ENCODE measurements around the gene AMH. TPM values are rescaled to one million over a fixed set of nuclear protein-coding genes. Genes with fewer than 3 reads are reported as not detected.

AMH gene
- polyA plus RNA-seq, 1 experiment, result not detected

DNA sequence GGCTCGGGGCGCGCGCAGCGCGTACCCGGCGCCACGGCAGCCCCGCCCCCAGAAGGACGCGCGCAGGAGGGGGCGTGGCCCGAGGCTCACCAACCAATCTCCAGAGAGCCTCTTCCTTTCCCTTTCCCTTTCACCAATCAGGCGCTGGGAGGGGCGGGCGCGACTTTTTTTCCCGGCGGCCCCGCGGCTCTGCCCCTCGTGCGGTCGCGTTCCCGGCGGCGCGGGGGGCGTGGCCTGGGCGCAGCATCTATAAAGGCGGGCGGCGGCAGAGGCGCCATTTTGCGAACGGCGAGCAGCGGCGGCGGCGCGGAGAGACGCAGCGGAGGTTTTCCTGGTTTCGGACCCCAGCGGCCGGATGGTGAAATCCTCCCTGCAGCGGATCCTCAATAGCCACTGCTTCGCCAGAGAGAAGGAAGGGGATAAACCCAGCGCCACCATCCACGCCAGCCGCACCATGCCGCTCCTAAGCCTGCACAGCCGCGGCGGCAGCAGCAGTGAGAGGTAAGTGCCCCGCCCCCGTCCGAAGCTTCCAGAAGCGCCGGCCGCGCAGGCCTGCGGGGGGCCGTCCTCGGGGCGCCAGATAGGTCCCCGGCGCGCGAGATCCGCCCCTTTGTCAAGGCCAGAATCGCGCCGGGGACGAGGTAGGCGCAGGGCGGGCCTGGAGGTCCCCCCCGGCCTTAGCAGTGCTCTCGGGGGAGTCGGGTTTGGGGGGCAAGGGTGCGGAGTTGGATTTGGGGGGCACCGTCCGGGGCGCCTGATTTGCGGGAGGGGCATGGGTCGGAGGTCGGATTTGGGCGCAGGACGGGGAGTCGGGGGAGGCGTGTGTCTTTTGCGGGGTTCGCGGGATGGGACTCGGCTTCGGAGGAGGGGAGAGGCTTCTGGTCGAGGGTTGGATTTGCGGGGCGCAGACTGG, 20.4 kb downstream of the AMH start:
- POLR2A ChIA-PET, result interaction anchor here (0.6 to 1.1 kb wide), 5 partner anchors 15 to 207 kb away, joined by 3 to 5 read pairs (median 3); partner anchors contain the start of genes AP3D1, GADD45B and PLEKHJ1
- H3K27me3 ChIP-seq (ENCODE audit: control insufficient read depth, insufficient read depth, low read length), result no peaks in the 10 kb centered on the region
- TF ChIP-seq CTCF (IDR thresholded peaks at IDR 0.05; ENCODE audit: low read depth, low read length), result 0 out of 2 replicates have a peak, but pooled peaks have one; percentile 7
- peak overlapping the region; percentile 98 for H3K4me3 ChIP-seq (ENCODE audit: low read depth, low read length)
- peaks cover 11% of the 10 kb centered on the region; the same call in 1 of the 2 replicates for H3K9me3 ChIP-seq (ENCODE audit: control insufficient read depth, insufficient read depth, low read length)
- CTCF ChIA-PET, result no interaction called here
- DNase-seq (ENCODE audit: low read depth, low spot score), result peak; percentile 89
- peak overlapping the region; percentile 75 for H3K27ac ChIP-seq (ENCODE audit: low read depth, low read length)

GRCh38 chr19:2270157-2270422, 21.0 kb downstream of the AMH start:
- CTCF ChIA-PET, result no interaction called here
- POLR2A ChIA-PET, result interaction anchor here (0.6 to 1.7 kb wide), 6 partner anchors 12 to 206 kb away, joined by 3 to 7 read pairs (median 3); partner anchors contain the start of genes GADD45B, PEAK3 and PLEKHJ1
- Histone ChIP-seq H3K4me3 (ENCODE audit: low read depth, low read length) (peak overlapping the region; percentile 98), H3K9me3 (ENCODE audit: control insufficient read depth, insufficient read depth, low read length) (peaks cover 11% of the 10 kb centered on the region; the same call in 1 of the 2 replicates), H3K27me3 (ENCODE audit: control insufficient read depth, insufficient read depth, low read length) (no peaks in the 10 kb centered on the region), H3K27ac (ENCODE audit: low read depth, low read length) (peak overlapping the region; percentile 75)
- no peak for TF ChIP-seq CTCF (IDR thresholded peaks at IDR 0.05; ENCODE audit: low read depth, low read length)
- no peak for DNase-seq (ENCODE audit: low read depth, low spot score)

- TF ChIP-seq CTCF (IDR thresholded peaks at IDR 0.05; ENCODE audit: low read depth, low read length), result no peak
- peak; percentile 58 for DNase-seq (ENCODE audit: low read depth, low spot score)
- Histone ChIP-seq H3K9me3 (ENCODE audit: control insufficient read depth, insufficient read depth, low read length) (peaks cover 11% of the 10 kb centered on the region; the same call in 1 of the 2 replicates), H3K4me3 (ENCODE audit: low read depth, low read length) (peak overlapping the region; percentile 98), H3K27me3 (ENCODE audit: control insufficient read depth, insufficient read depth, low read length) (no peaks in the 10 kb centered on the region), H3K27ac (ENCODE audit: low read depth, low read length) (peak overlapping the region; percentile 75)
- POLR2A ChIA-PET, result interaction anchor here (1.0 to 1.7 kb wide), 4 partner anchors 11 to 206 kb away, joined by 3 to 7 read pairs (median 4); partner anchors contain the start of genes GADD45B and PEAK3
- CTCF ChIA-PET, result interaction anchor here (0.6 to 1.4 kb wide), 2 partner anchors 12 to 115 kb away, joined by 3 read pairs; no protein-coding TSS in a partner anchor
These were observed 21.5 kb downstream of the AMH start for GRCh38 chr19:2270423-2271233.

- Histone ChIP-seq H3K27ac (ENCODE audit: low read depth, low read length) (peak overlapping the region; percentile 39), H3K27me3 (ENCODE audit: control insufficient read depth, insufficient read depth, low read length) (no peaks in the 10 kb centered on the region), H3K4me3 (ENCODE audit: low read depth, low read length) (peak overlapping the region; percentile 98), H3K9me3 (ENCODE audit: control insufficient read depth, insufficient read depth, low read length) (peaks cover 11% of the 10 kb centered on the region; the same call in 1 of the 2 replicates)
- ChIA-PET POLR2A (interaction anchor here (1.1 to 1.7 kb wide), 4 partner anchors 11 to 32 kb away, joined by 3 to 7 read pairs (median 4); partner anchors contain the start of gene PEAK3), CTCF (interaction anchor here (0.6 to 1.4 kb wide), 2 partner anchors 13 to 116 kb away, joined by 3 read pairs; no protein-coding TSS in a partner anchor)
- no peak for DNase-seq (ENCODE audit: low read depth, low spot score)
- no peak for TF ChIP-seq CTCF (IDR thresholded peaks at IDR 0.05; ENCODE audit: low read depth, low read length)
These were observed 22.3 kb downstream of the AMH start for GRCh38 chr19:2271234-2272103.

All from AG04450 (cell line).